GM12864 (cell line): ENCODE results near the gene GPALPP1.
"Not testable (repeated sequence)": the region's sequence is repeated elsewhere in the genome, so short reads cannot be mapped to it uniquely, and the experiment has no call there.

ENCODE experiments used
- DNase-seq: peaks from one replicate; pipeline ENCODE4 v3.0.0-alpha.2; 2011; ENCODE audit warnings: low read depth
- H3K4me3 ChIP-seq: 2 replicates; pipeline ENCODE4 v1.5.1; 2011; ENCODE audit warnings: mild to moderate bottlenecking, low read depth, low read length, control low read depth
- TF ChIP-seq, protein P1 (sequence below): IDR thresholded peaks from 2 replicates; pipeline ENCODE4 v1.5.1; 2011; ENCODE audit warnings: low read depth, mild to moderate bottlenecking, moderate library complexity, low read length, control low read depth, inconsistent platforms; ENCODE audit errors: missing control alignments

Gene GPALPP1

DNA sequence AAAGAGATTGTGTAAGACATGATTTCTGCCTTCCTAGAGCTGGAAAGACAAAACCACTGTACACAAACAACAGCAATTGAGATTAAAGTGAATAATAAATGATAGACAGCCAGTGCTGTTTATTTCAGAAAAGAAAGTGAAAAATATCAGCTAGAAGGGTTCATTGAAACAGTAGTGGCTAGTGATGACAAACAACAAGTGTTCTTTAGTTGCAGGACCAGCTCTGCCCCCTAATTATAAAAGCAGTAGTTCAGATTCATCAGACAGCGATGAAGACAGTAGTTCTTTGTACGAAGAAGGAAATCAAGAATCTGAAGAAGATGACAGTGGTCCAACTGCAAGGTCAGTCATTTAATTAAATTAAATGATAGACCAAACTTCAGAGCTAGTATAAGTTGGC lies 14.8 kb downstream of the GPALPP1 start:
- TF ChIP-seq, protein P1, sequence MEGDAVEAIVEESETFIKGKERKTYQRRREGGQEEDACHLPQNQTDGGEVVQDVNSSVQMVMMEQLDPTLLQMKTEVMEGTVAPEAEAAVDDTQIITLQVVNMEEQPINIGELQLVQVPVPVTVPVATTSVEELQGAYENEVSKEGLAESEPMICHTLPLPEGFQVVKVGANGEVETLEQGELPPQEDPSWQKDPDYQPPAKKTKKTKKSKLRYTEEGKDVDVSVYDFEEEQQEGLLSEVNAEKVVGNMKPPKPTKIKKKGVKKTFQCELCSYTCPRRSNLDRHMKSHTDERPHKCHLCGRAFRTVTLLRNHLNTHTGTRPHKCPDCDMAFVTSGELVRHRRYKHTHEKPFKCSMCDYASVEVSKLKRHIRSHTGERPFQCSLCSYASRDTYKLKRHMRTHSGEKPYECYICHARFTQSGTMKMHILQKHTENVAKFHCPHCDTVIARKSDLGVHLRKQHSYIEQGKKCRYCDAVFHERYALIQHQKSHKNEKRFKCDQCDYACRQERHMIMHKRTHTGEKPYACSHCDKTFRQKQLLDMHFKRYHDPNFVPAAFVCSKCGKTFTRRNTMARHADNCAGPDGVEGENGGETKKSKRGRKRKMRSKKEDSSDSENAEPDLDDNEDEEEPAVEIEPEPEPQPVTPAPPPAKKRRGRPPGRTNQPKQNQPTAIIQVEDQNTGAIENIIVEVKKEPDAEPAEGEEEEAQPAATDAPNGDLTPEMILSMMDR: no peak
- H3K4me3 ChIP-seq: no peak overlapping the region
- no peak for DNase-seq

DNA sequence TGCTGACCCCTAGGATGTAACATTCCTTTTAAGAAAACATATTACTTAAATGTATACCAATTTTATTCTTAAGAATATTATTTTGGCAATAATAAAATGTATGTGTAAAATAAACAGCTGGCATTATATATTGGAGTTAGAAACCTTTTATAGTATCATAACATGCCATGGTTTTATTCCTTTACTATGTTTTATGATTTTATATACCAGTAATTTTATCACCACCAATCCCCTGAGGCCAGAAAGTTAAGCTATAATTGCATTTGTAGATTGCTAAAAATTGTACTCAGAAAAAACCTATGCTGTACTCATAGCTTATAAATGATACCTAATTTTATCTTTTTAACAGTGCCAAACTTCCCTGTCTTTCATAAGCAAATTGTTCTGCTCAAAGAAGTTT lies 17.9 kb downstream of the GPALPP1 start:
- H3K4me3 ChIP-seq: no peak overlapping the region
- TF ChIP-seq, protein P1: no peak
- no peak for DNase-seq

DNA sequence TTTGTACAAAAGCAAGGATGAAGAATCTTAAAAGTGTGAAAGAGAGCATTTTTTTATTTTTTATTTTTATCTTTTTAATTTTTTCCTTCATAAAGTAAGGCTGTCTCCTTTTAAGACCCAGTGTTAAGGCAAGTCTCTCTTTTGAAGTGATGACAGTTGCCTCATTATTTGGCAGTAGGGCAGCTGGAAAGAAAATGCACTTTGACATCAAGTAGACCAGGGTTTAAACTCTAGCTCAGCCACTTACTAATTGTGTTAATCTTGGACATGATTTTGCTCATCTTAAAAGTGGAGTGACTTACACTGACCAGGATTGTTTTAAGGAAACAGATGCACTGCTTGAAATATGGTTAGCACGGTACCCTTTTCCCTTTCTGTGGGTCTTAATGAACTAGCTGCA lies 18.5 kb downstream of the GPALPP1 start:
- H3K4me3 ChIP-seq: no peak overlapping the region
- DNase-seq: no peak
- TF ChIP-seq, protein P1: no peak

DNA sequence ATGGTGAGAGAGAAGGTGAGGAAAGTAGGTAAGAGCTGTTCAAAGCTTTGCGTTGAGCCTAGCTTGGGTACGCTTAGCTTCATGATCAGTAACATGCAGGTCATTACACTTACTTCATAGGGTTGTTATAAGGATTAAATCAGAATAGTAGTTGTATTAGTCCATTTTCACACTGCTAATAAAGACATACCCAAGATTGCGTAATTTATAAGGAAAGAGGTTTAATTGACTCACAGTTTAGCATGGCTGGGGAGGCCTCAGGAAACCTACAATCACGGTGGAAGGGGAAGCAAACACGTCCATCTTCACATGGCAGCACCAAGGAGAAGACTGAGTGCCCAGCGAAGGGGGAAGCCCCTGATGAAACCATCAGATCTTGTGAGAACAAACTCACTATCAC lies 21.9 kb downstream of the GPALPP1 start:
- no peak for DNase-seq

DNA sequence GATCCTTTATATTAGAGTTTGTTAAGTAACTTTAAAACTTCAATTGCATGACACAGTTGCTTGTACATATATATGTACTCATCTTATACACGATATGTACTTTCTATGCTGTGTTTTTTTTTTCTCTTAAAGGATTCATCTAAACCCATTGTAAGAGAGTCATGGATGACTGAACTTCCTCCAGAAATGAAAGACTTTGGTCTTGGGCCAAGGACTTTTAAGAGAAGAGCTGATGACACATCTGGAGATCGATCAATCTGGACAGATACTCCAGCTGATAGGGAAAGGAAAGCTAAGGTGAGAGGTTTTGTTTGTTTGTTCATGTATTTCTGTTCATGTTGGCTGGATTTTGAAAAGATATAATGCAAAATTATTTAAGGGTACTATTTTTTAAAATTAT lies 26.0 kb downstream of the GPALPP1 start:
- no peak overlapping the region for H3K4me3 ChIP-seq
- TF ChIP-seq, protein P1: no peak
- DNase-seq: no peak

More for the DNA sequence above, 21.9 kb downstream of the GPALPP1 start:
- TF ChIP-seq, protein P1: no peak
- H3K4me3 ChIP-seq: no peak overlapping the region

DNA sequence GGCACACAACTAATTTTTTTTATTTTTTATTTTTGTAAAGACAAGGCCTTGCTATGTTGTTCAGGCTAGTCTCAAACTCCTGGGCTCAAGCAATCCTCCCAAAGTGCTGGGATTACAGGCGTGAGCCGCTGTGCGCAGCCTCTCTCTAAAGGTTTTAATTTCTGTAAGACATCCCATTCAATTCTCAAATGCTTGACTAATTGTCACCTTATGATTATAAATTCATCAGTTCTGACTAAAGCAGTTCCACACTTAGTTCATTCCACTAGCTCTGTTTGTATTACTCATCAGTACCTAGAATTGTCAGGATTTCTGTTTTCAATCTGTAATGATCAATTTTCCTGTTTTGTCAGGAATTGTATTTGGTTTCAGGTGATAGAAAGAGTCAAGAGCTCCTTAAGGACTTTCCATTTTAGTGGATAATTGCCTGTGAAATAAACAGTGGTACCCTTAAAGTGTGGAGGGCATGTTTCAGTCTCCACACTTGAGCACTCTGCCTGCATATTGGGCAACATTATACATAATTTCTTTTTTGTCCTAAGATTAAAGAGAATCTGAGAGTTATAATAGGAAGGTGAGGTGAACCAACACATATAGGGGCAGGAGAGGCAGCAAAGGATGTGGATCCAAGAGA lies 27.6 kb downstream of the GPALPP1 start:
- no peak for DNase-seq
- H3K4me3 ChIP-seq: no peak overlapping the region
- TF ChIP-seq, protein P1: no peak

DNA sequence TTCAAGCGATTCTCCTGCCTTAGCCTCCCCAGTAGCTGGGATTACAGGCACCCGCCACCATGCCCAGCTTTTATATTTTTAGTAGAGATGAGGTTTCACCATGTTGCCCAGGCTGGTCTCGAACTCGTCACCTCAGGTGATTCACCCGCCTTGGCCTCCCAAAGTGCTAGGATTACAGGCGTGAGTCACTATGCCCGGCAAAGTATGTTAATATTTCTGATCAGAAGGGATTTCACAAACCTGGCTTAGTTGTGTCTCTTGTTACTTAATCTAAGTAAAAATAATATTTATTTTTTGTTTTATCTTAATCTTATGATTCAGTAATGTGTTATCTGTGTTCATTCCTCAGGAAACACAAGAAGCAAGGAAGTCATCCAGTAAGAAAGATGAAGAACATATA lies 30.6 kb downstream of the GPALPP1 start:
- DNase-seq, H3K4me3 ChIP-seq: not testable (repeated sequence)
